K562 (cell line): ENCODE results near the gene G6PD. TPM values are rescaled to one million over a fixed set of nuclear protein-coding genes. Genes with fewer than 3 reads are reported as not detected.

ENCODE experiments used
- ILK ChIP-seq: fragments of 450-650 bp; IDR thresholded peaks from 2 replicates; pipeline ENCODE4 v1.6.1; 2016; ENCODE audit warnings: missing genetic modification characterization, low read depth, mild to moderate bottlenecking, missing compliant biosample characterization, moderate library complexity, borderline replicate concordance
- KAT2B ChIP-seq: IDR thresholded peaks from one replicate; pipeline ENCODE4 v1.6.1; 2012; ENCODE audit warnings: low read depth, mild to moderate bottlenecking, control low read depth, inconsistent platforms, low read length, moderate library complexity
- L3MBTL2 ChIP-seq: fragments of 450-650 bp; IDR thresholded peaks from 2 replicates; pipeline ENCODE4 v1.6.1; 2016; ENCODE audit warnings: mild to moderate bottlenecking, moderate library complexity
- MBD2 ChIP-seq: sonication (generic); IDR thresholded peaks from 2 replicates; pipeline ENCODE4 v1.6.1; 2016; ENCODE audit warnings: low read depth, borderline replicate concordance
- MYBL2 ChIP-seq, 2 experiments: fragments of 450-650 bp in 1 of 2; sonication (generic) in 1 of 2; formaldehyde crosslinking in 1 of 2; IDR thresholded peaks; 2 replicates each; pipeline versions ENCODE4 v1.6.1 to v1.8.1; 2017 to 2022; ENCODE audit warnings: borderline replicate concordance in 1 of 2, inconsistent platforms in 1 of 2, low read depth in 1 of 2, mild to moderate bottlenecking in 1 of 2, missing genetic modification reagents in 1 of 2, moderate library complexity in 1 of 2
- ZNF507 ChIP-seq: conservative IDR thresholded peaks from 2 replicates; pipeline ENCODE4 v1.6.1; 2017; ENCODE audit warnings: missing genetic modification characterization, missing compliant biosample characterization
- ZNF79 ChIP-seq: fragments of 250-450 bp; sonication (Bioruptor Pico); IDR thresholded peaks from 2 replicates; pipeline ENCODE4 v1.4.0; 2020; ENCODE audit warnings: low read depth, mild to moderate bottlenecking, moderate library complexity
- polyA plus RNA-seq, 8 experiments: library from polyadenylated mRNA; depleted of rRNA in 4 of 8; stranded (reverse) in 5 of 8; unstranded in 3 of 8; fragments of >200 nt; fragmentation: Nextera tagmentation in 2 of 8; fragmentation: Illumina TruSeq in 1 of 8; extraction: Ambion mirVana in 2 of 8; extraction: Trizol in 1 of 8; gene quantifications; 2 replicates each; pipeline versions ENCODE4 v1.2.1 to v1.2.3, GENCODE V29; 2011 to 2014; ENCODE audit warnings: inconsistent platforms in 1 of 8, missing spikeins in 1 of 8
- total RNA-seq, 7 experiments: library from RNA; depleted of rRNA in 6 of 7; stranded (reverse); fragments of >200 nt in 6 of 7; fragmentation: Illumina TruSeq in 2 of 7; extraction: Trizol in 2 of 7; gene quantifications; 2 replicates each; pipeline versions ENCODE4 v1.2.1 to v1.2.3, GENCODE V29; 2011 to 2021; ENCODE audit warnings: low replicate concordance in 1 of 7
- TF ChIP-seq, protein P1 (sequence below): sonication (generic); formaldehyde crosslinking; IDR thresholded peaks from 2 replicates; pipeline ENCODE4 v1.5.0; 2020; ENCODE audit warnings: missing genetic modification reagents
- TF ChIP-seq, protein P2 (sequence below): fragments of 450-650 bp; IDR thresholded peaks from 2 replicates; pipeline ENCODE4 v1.6.1; 2016
- TF ChIP-seq, protein P3 (sequence below): fragments of 450-650 bp; IDR thresholded peaks from 2 replicates; pipeline ENCODE4 v1.6.1; 2016; ENCODE audit warnings: antibody characterized with exemption
- TF ChIP-seq, protein P4 (sequence below): fragments of 250-450 bp; sonication (Bioruptor Pico); IDR thresholded peaks from 2 replicates; pipeline ENCODE4 v1.5.1; 2021; ENCODE audit warnings: mild to moderate bottlenecking
- TF ChIP-seq, protein P5 (sequence below): sonication (generic); formaldehyde crosslinking; IDR thresholded peaks from 2 replicates; pipeline ENCODE4 v1.8.0; 2022; ENCODE audit warnings: mild to moderate bottlenecking, missing genetic modification reagents

G6PD gene
- total and polyA plus RNA-seq, 9 of the 15 experiments (the other 6 are each of a cell fraction or from before 2014, with no cell fraction given): 2.9 to 222 (median 66.4) TPM

DNA sequence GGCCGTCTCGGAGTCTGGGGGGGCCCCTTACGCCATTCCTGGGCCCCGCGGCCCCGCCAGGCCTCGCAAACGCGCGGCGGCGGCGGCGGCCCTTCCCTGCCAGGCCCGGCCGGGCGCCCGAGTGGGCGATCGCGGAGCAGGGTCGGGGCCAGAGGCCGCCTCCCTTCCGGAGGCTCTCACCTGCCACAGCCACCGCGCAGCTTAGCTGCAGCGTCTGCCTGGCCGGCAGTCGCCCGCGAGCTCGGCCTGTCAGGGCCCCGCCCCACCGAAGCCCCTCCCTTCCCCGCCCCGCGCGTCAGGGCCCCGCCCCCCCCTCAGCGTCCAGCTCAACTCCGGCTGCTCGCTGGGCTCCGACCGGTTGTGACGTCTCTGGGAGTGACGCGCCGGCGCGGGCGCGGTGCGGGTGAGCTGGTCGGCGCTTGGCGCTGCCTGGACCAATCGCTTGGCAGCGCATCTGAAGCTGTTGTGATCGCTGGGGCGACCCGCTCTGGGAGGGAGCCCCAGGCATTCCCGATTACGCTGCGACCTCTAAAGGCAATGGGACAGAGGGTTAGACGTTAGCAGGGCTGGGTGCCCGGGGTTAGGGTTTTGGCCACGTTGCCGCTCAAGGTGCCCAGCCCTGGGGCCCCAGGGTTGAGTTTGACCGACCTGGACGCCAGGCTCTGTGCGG, 56.1 kb downstream of the G6PD start, which contains the start of gene SLC10A3 (continued):
- TF ChIP-seq, protein P1, sequence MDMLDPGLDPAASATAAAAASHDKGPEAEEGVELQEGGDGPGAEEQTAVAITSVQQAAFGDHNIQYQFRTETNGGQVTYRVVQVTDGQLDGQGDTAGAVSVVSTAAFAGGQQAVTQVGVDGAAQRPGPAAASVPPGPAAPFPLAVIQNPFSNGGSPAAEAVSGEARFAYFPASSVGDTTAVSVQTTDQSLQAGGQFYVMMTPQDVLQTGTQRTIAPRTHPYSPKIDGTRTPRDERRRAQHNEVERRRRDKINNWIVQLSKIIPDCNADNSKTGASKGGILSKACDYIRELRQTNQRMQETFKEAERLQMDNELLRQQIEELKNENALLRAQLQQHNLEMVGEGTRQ (CRISPR knock-in tag): no peak
- TF ChIP-seq, protein P2, sequence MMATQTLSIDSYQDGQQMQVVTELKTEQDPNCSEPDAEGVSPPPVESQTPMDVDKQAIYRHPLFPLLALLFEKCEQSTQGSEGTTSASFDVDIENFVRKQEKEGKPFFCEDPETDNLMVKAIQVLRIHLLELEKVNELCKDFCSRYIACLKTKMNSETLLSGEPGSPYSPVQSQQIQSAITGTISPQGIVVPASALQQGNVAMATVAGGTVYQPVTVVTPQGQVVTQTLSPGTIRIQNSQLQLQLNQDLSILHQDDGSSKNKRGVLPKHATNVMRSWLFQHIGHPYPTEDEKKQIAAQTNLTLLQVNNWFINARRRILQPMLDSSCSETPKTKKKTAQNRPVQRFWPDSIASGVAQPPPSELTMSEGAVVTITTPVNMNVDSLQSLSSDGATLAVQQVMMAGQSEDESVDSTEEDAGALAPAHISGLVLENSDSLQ: peak; percentile 75
- TF ChIP-seq ZNF79 (CRISPR knock-in tag) (no peak), L3MBTL2 (0 out of 2 replicates have a peak, but pooled peaks have one; percentile 9), KAT2B (no peak), ILK (tag) (no peak), MBD2 (no peak), ZNF507 (tag) (no peak), MYBL2 (IDR thresholded peaks at IDR 0.05; ENCODE audit: low read depth) (no peak), MYBL2 (CRISPR knock-in tag; IDR thresholded peaks at IDR 0.05; ENCODE audit: borderline replicate concordance) (no peak)
- TF ChIP-seq, protein P3, sequence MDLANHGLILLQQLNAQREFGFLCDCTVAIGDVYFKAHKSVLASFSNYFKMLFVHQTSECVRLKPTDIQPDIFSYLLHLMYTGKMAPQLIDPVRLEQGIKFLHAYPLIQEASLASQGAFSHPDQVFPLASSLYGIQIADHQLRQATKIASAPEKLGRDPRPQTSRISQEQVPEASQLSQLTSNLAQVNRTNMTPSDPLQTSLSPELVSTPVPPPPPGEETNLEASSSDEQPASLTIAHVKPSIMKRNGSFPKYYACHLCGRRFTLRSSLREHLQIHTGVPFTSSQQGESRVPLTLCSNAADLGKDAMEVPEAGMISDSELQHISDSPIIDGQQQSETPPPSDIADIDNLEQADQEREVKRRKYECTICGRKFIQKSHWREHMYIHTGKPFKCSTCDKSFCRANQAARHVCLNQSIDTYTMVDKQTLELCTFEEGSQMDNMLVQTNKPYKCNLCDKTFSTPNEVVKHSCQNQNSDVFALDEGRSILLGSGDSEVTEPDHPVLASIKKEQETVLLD: no peak
- TF ChIP-seq, protein P4, sequence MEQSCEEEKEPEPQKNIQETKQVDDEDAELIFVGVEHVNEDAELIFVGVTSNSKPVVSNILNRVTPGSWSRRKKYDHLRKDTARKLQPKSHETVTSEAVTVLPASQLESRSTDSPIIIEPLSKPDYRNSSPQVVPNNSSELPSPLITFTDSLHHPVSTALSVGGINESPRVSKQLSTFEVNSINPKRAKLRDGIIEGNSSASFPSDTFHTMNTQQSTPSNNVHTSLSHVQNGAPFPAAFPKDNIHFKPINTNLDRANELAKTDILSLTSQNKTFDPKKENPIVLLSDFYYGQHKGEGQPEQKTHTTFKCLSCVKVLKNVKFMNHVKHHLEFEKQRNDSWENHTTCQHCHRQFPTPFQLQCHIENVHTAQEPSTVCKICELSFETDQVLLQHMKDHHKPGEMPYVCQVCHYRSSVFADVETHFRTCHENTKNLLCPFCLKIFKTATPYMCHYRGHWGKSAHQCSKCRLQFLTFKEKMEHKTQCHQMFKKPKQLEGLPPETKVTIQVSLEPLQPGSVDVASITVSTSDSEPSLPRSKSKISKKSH (CRISPR knock-in tag): no peak
- TF ChIP-seq, protein P5, sequence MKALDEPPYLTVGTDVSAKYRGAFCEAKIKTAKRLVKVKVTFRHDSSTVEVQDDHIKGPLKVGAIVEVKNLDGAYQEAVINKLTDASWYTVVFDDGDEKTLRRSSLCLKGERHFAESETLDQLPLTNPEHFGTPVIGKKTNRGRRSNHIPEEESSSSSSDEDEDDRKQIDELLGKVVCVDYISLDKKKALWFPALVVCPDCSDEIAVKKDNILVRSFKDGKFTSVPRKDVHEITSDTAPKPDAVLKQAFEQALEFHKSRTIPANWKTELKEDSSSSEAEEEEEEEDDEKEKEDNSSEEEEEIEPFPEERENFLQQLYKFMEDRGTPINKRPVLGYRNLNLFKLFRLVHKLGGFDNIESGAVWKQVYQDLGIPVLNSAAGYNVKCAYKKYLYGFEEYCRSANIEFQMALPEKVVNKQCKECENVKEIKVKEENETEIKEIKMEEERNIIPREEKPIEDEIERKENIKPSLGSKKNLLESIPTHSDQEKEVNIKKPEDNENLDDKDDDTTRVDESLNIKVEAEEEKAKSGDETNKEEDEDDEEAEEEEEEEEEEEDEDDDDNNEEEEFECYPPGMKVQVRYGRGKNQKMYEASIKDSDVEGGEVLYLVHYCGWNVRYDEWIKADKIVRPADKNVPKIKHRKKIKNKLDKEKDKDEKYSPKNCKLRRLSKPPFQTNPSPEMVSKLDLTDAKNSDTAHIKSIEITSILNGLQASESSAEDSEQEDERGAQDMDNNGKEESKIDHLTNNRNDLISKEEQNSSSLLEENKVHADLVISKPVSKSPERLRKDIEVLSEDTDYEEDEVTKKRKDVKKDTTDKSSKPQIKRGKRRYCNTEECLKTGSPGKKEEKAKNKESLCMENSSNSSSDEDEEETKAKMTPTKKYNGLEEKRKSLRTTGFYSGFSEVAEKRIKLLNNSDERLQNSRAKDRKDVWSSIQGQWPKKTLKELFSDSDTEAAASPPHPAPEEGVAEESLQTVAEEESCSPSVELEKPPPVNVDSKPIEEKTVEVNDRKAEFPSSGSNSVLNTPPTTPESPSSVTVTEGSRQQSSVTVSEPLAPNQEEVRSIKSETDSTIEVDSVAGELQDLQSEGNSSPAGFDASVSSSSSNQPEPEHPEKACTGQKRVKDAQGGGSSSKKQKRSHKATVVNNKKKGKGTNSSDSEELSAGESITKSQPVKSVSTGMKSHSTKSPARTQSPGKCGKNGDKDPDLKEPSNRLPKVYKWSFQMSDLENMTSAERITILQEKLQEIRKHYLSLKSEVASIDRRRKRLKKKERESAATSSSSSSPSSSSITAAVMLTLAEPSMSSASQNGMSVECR: peak; percentile 57
